GM23248 (cell line): ENCODE measurements around the gene TPT1. TPM values are rescaled to one million over a fixed set of nuclear protein-coding genes. Genes with fewer than 3 reads are reported as not detected.

Source experiments
- DNase-seq: peaks from one replicate; pipeline ENCODE4 v3.0.0-alpha.2; 2015
- H2AFZ ChIP-seq: fragments of 200-600 bp; sonication (generic); 2 replicates; pipeline ENCODE4 v1.6.1; 2016; ENCODE audit warnings: antibody characterized with exemption
- H3F3A ChIP-seq: fragments of 200-600 bp; sonication (generic); 2 replicates; pipeline ENCODE4 v1.6.1; 2016; ENCODE audit warnings: mild to moderate bottlenecking, antibody characterized with exemption, mixed run types; ENCODE audit not compliant: insufficient read depth
- H3K27ac ChIP-seq: fragments of 200-600 bp; sonication (generic); 2 replicates; pipeline ENCODE4 v1.5.1; 2016; ENCODE audit warnings: mild to moderate bottlenecking
- H3K27me3 ChIP-seq: fragments of 200-600 bp; sonication (generic); replicated peaks from 2 replicates; pipeline ENCODE4 v1.6.1; 2016; ENCODE audit warnings: mild to moderate bottlenecking; ENCODE audit not compliant: insufficient read depth
- H3K36me3 ChIP-seq: fragments of 200-600 bp; sonication (generic); 2 replicates; pipeline ENCODE4 v1.6.1; 2016; ENCODE audit warnings: low read depth, mild to moderate bottlenecking
- H3K4me1 ChIP-seq: fragments of 200-600 bp; sonication (generic); 2 replicates; pipeline ENCODE4 v1.6.1; 2016; ENCODE audit warnings: mild to moderate bottlenecking; ENCODE audit not compliant: insufficient read depth
- H3K4me2 ChIP-seq: fragments of 200-600 bp; sonication (generic); one replicate; pipeline ENCODE4 v1.6.1; 2016; ENCODE audit warnings: mild to moderate bottlenecking; ENCODE audit not compliant: unreplicated experiment
- H3K4me3 ChIP-seq: fragments of 200-600 bp; sonication (generic); 2 replicates; pipeline ENCODE4 v1.5.1; 2016; ENCODE audit warnings: mild to moderate bottlenecking
- H3K79me2 ChIP-seq: fragments of 200-600 bp; sonication (generic); 2 replicates; pipeline ENCODE4 v1.6.1; 2016; ENCODE audit warnings: mild to moderate bottlenecking; ENCODE audit not compliant: insufficient read depth
- H3K9ac ChIP-seq: fragments of 200-600 bp; sonication (generic); 2 replicates; pipeline ENCODE4 v1.6.1; 2016; ENCODE audit warnings: mild to moderate bottlenecking
- H3K9me2 ChIP-seq: fragments of 200-600 bp; sonication (generic); 2 replicates; pipeline ENCODE4 v1.6.1; 2016; ENCODE audit warnings: mixed run types, mild to moderate bottlenecking, moderate library complexity; ENCODE audit not compliant: insufficient read depth
- H3K9me3 ChIP-seq: fragments of 200-600 bp; sonication (generic); one replicate; pipeline ENCODE4 v1.6.1; 2017; ENCODE audit warnings: low read depth
- H4K20me1 ChIP-seq: fragments of 200-600 bp; sonication (generic); 2 replicates; pipeline ENCODE4 v1.6.0; 2016; ENCODE audit not compliant: insufficient read depth
- EZH2 ChIP-seq: fragments of 200-600 bp; sonication (generic); IDR thresholded peaks from 2 replicates; pipeline ENCODE4 v1.6.1; 2018; ENCODE audit warnings: antibody characterized with exemption, mild to moderate bottlenecking; ENCODE audit not compliant: insufficient read depth, poor library complexity, severe bottlenecking
- EZH2phosphoT487 ChIP-seq: fragments of 200-600 bp; sonication (generic); IDR thresholded peaks from 2 replicates; pipeline ENCODE4 v1.6.1; 2018; ENCODE audit warnings: antibody characterized with exemption, moderate library complexity, mild to moderate bottlenecking, low read depth; ENCODE audit not compliant: insufficient read depth
- WGBS, 2 experiments: methylation state at CpG; one replicate each; pipeline ENCODE4 v1.1.6; 2015 to 2017; ENCODE audit warnings: low lambda C conversion rate in 2 of 2, low coverage in 1 of 2; ENCODE audit errors: missing lambda C conversion rate in 2 of 2; 5-methylcytosine and 5-hydroxymethylcytosine counted together
- in situ Hi-C: fragments of 300-500 bp; cut with MboI; formaldehyde crosslinking; loops from 2 replicates; pipeline ENCODE4 v1.15.0; 2020
- polyA plus RNA-seq: library from polyadenylated mRNA; unstranded; fragments of >200 nt; fragmentation: Nextera tagmentation; extraction: Ambion mirVana; gene quantifications from 2 replicates; pipeline ENCODE4 v1.2.1, GENCODE V29; 2016
- total RNA-seq: library from RNA; depleted of rRNA; stranded (reverse); fragments of >200 nt; shearing (Covaris generic); gene quantifications from 2 replicates; pipeline ENCODE4 v1.2.3, GENCODE V29; 2014

Gene TPT1
- total and polyA plus RNA-seq, 2 experiments from 2014 or later = 1,151 to 2,021 TPM

GRCh38 chr13:45374917-45375316, 33.9 kb upstream of the TPT1 start:
- Histone ChIP-seq H3K4me1 (0 out of 2 replicates have a peak, but pooled peaks cover 4% of the 10 kb centered on the region), H3K9me3 (no peaks in the 10 kb centered on the region), H3K4me3 (no peak overlapping the region), H3K79me2 (no peaks in the 10 kb centered on the region), H3K27ac (no peak overlapping the region), H2AFZ (no peak overlapping the region), H3K27me3 (no peaks in the 10 kb centered on the region), H3F3A (peaks cover 3% of the 10 kb centered on the region; the same call in 1 of the 2 replicates), H3K9me2 (no peaks in the 10 kb centered on the region), H3K36me3 (no peaks in the 10 kb centered on the region), H3K9ac (no peak overlapping the region), H3K4me2 (no peak overlapping the region), H4K20me1 (no peaks in the 10 kb centered on the region)
- peak; percentile 58 for DNase-seq
- WGBS, 2 experiments = 80 to 81% methylated on average over 3 of the region's 3 CpGs
- TF ChIP-seq EZH2phosphoT487 (no peak), EZH2 (no peak)
- in situ Hi-C loops = no loop called here

GRCh38 chr13:45373162-45373547, 32.2 kb upstream of the TPT1 start:
- no peak overlapping the region for H3K9ac ChIP-seq
- H3K27ac ChIP-seq = no peak overlapping the region
- no peak overlapping the region for H3K4me2 ChIP-seq
- no peak overlapping the region for H2AFZ ChIP-seq
- no peaks in the 10 kb centered on the region for H3K9me3 ChIP-seq
- H3K36me3 ChIP-seq = no peaks in the 10 kb centered on the region
- no peak for DNase-seq
- WGBS, 2 experiments = 98% methylated on average over 5 of the region's 5 CpGs
- no peaks in the 10 kb centered on the region for H3K27me3 ChIP-seq
- peaks cover 3% of the 10 kb centered on the region; the same call in 1 of the 2 replicates for H3F3A ChIP-seq
- no peaks in the 10 kb centered on the region for H4K20me1 ChIP-seq
- TF ChIP-seq EZH2phosphoT487 = no peak
- no peak overlapping the region for H3K4me3 ChIP-seq
- H3K79me2 ChIP-seq = no peaks in the 10 kb centered on the region
- no peaks in the 10 kb centered on the region for H3K9me2 ChIP-seq
- in situ Hi-C loops = no loop called here
- H3K4me1 ChIP-seq = 0 out of 2 replicates have a peak, but pooled peaks cover 4% of the 10 kb centered on the region

- 80 to 86% methylated on average over 24 of the region's 24 CpGs for WGBS, 2 experiments
- Histone ChIP-seq H3K9me3 (no peaks in the 10 kb centered on the region), H3K9me2 (no peaks in the 10 kb centered on the region), H3K27ac (no peak overlapping the region), H4K20me1 (no peaks in the 10 kb centered on the region), H3K27me3 (no peaks in the 10 kb centered on the region), H3K36me3 (no peaks in the 10 kb centered on the region), H3K79me2 (no peaks in the 10 kb centered on the region), H3K9ac (no peak overlapping the region), H2AFZ (no peak overlapping the region), H3K4me2 (no peak overlapping the region), H3K4me3 (no peak overlapping the region), H3K4me1 (0 out of 2 replicates have a peak, but pooled peaks cover 4% of the 10 kb centered on the region), H3F3A (peaks cover 3% of the 10 kb centered on the region; the same call in 1 of the 2 replicates)
- in situ Hi-C loops = no loop called here
- no peak for TF ChIP-seq EZH2
- no peak for TF ChIP-seq EZH2phosphoT487
- no peak for DNase-seq
Measured at GRCh38 chr13:45372189-45373161, 31.5 kb upstream of the TPT1 start.

- no peaks in the 10 kb centered on the region for H3K27me3 ChIP-seq
- 19 to 21% methylated on average over 30 of the region's 30 CpGs for WGBS, 2 experiments
- H3F3A ChIP-seq = peaks cover 3% of the 10 kb centered on the region; the same call in 1 of the 2 replicates
- H3K4me2 ChIP-seq = peak overlapping the region; percentile 56
- no peaks in the 10 kb centered on the region for H3K79me2 ChIP-seq
- H3K27ac ChIP-seq = no peak overlapping the region
- no peaks in the 10 kb centered on the region for H3K9me3 ChIP-seq
- H4K20me1 ChIP-seq = no peaks in the 10 kb centered on the region
- TF ChIP-seq EZH2phosphoT487 = no peak
- in situ Hi-C loops = no loop called here
- H3K9ac ChIP-seq = no peak overlapping the region
- peak; percentile 84 for DNase-seq
- 0 out of 2 replicates have a peak, but pooled peaks cover 8% of the 10 kb centered on the region for H3K4me1 ChIP-seq
- no peaks in the 10 kb centered on the region for H3K36me3 ChIP-seq
- peak overlapping the region; percentile 21; the same call in 1 of the 2 replicates for H3K4me3 ChIP-seq
- H3K9me2 ChIP-seq = no peaks in the 10 kb centered on the region
- peak overlapping the region; percentile 54; the same call in 1 of the 2 replicates for H2AFZ ChIP-seq
Measured at GRCh38 chr13:45370922-45371406, 30.0 kb upstream of the TPT1 start.
